Thyroid gland (tissue), 4 donors: ENCODE results near the gene BRIX1.

Source experiments
- CTCF ChIP-seq, 6 experiments: fragments of 200-600 bp in 3 of 6; fragments of 450-650 bp in 3 of 6; sonication (generic) in 3 of 6; IDR thresholded peaks; one replicate each; pipeline ENCODE4 v1.5.1; 2016 to 2019; ENCODE audit warnings: antibody characterized with exemption in 6 of 6, mild to moderate bottlenecking in 2 of 6, inconsistent platforms in 1 of 6, moderate library complexity in 1 of 6
- POLR2A ChIP-seq, 2 donors: fragments of 450-650 bp; IDR thresholded peaks; one replicate each; pipeline ENCODE4 v1.6.1; 2017; ENCODE audit warnings: antibody characterized with exemption in 2 of 2, mild to moderate bottlenecking in 2 of 2, moderate library complexity in 1 of 2

- TF ChIP-seq CTCF (IDR thresholded peaks at IDR 0.05), result no peak
- no peak for TF ChIP-seq POLR2A (IDR thresholded peaks at IDR 0.05)
Measured at GRCh38 chr5:34894716-34895115, 20.8 kb upstream of the BRIX1 start.
